HepG2 (cell line): ENCODE data around the gene CORO1C. TPM values are rescaled to one million over a fixed set of nuclear protein-coding genes. Genes with fewer than 3 reads are reported as not detected.

Experiments used
- ATAC-seq: fragments of 200-7000 bp; cut with Tn5 transposase; 3 replicates; pipeline ENCODE4 v1.9.1; 2020; ENCODE audit warnings: mild to moderate bottlenecking, moderate library complexity
- BruUV-seq: library from RNA; stranded (reverse); fragments of 400-500 nt; replicated peaks from 2 replicates; lab custom pipeline; 2021; lab: Mats Ljungman, UMichigan
- CTCF ChIA-PET: fragments of 300-600 bp; formaldehyde crosslinking; extraction: SDS; loops from one replicate; lab custom pipeline; 2021; ENCODE audit warnings: low total read pairs, inconsistent platforms, low intra/inter-chr PET ratio; lab: Yijun Ruan, JAX
- POLR2A ChIA-PET: fragments of 350-600 bp; sonication (Branson Sonifier 250); formaldehyde crosslinking; loops from one replicate; lab custom pipeline; 2020; ENCODE audit warnings: antibody characterized with exemption, inconsistent platforms; lab: Yijun Ruan, JAX
- DNase-seq: peaks from one replicate; pipeline ENCODE4 v3.0.0-alpha.2; 2015; ENCODE audit warnings: low spot score
- FAIRE-seq: peaks from 3 replicates; lab custom pipeline; 2011; peaks lifted over from hg19 to GRCh38; lab: Jason Lieb, UNC
- H2AFZ ChIP-seq: one replicate; pipeline ENCODE4 v1.6.1; 2011; ENCODE audit warnings: low read length, inconsistent platforms
- H3K27ac ChIP-seq: fragments of 300-600 bp; 3 replicates; pipeline ENCODE4 v1.8.0; 2011; ENCODE audit warnings: mixed run types, mild to moderate bottlenecking, mixed read lengths, low read length, inconsistent platforms; ENCODE audit not compliant: insufficient read depth; ENCODE audit errors: extremely low read length
- H3K27me3 ChIP-seq, 2 experiments: fragments of 200-600 bp in 1 of 2; 2 replicates in 1 of 2; 3 replicates in 1 of 2; pipeline versions ENCODE4 v1.6.0 to v1.8.0; 2011; ENCODE audit warnings: low read length in 2 of 2, mild to moderate bottlenecking in 2 of 2, moderate library complexity in 2 of 2, inconsistent platforms in 1 of 2; ENCODE audit not compliant: insufficient read depth in 2 of 2, control insufficient read depth in 1 of 2
- H3K36me3 ChIP-seq, 2 experiments: fragments of 200-600 bp in 1 of 2; replicated peaks in 1 of 2; 2 replicates in 1 of 2; 3 replicates in 1 of 2; pipeline versions ENCODE4 v1.5.1 to v1.8.0; 2011; ENCODE audit warnings: low read length in 2 of 2, inconsistent platforms in 1 of 2; ENCODE audit not compliant: insufficient read depth in 2 of 2, control insufficient read depth in 1 of 2
- H3K4me1 ChIP-seq: 2 replicates; pipeline ENCODE4 v1.5.1; 2012; ENCODE audit warnings: low read length, inconsistent platforms; ENCODE audit not compliant: insufficient read depth
- H3K4me2 ChIP-seq: 2 replicates; pipeline ENCODE4 v1.6.0; 2011; ENCODE audit warnings: low read depth, low read length, inconsistent platforms
- H3K4me3 ChIP-seq, 3 experiments: fragments of 200-600 bp in 1 of 3; sonication (generic), shearing (Covaris generic) in 1 of 3; replicated peaks in 1 of 3; 2 replicates each; pipeline ENCODE4 v1.5.1; 2011 to 2016; ENCODE audit warnings: low read length in 3 of 3, inconsistent platforms in 2 of 3, low read depth in 2 of 3, mild to moderate bottlenecking in 2 of 3, control low read depth in 1 of 3, mixed read lengths in 1 of 3; ENCODE audit not compliant: insufficient read depth in 1 of 3
- H3K79me2 ChIP-seq: one replicate; pipeline ENCODE4 v1.6.1; 2011; ENCODE audit warnings: low read length, inconsistent platforms; ENCODE audit not compliant: insufficient read depth
- H3K9ac ChIP-seq: 2 replicates; pipeline ENCODE4 v1.6.0; 2011; ENCODE audit warnings: mild to moderate bottlenecking, low read depth, low read length, inconsistent platforms; ENCODE audit not compliant: insufficient read depth
- H3K9me3 ChIP-seq: 2 replicates; pipeline ENCODE4 v1.5.1; 2012; ENCODE audit warnings: mild to moderate bottlenecking, low read length
- H4K20me1 ChIP-seq: 2 replicates; pipeline ENCODE4 v1.6.0; 2011; ENCODE audit warnings: inconsistent platforms, mild to moderate bottlenecking, low read length, moderate library complexity; ENCODE audit not compliant: insufficient read depth
- E2F1 ChIP-seq: sonication (generic); formaldehyde crosslinking; IDR thresholded peaks from 2 replicates; pipeline ENCODE4 v1.5.0; 2020; ENCODE audit warnings: missing genetic modification reagents
- HIVEP1 ChIP-seq: sonication (generic); formaldehyde crosslinking; IDR thresholded peaks from 2 replicates; pipeline ENCODE4 v1.4.0; 2020; ENCODE audit warnings: mild to moderate bottlenecking, missing genetic modification reagents
- MXI1 ChIP-seq: IDR thresholded peaks from 3 replicates; pipeline ENCODE4 v1.6.1; 2012; ENCODE audit warnings: low read depth, low read length, inconsistent platforms, borderline replicate concordance
- NFIB ChIP-seq: sonication (generic); formaldehyde crosslinking; IDR thresholded peaks from 2 replicates; pipeline ENCODE4 v1.9.0; 2021; ENCODE audit warnings: missing genetic modification reagents, mild to moderate bottlenecking, borderline replicate concordance
- NFRKB ChIP-seq: fragments of 450-650 bp; IDR thresholded peaks from 2 replicates; pipeline ENCODE4 v1.6.1; 2017
- POLR2A ChIP-seq, 2 experiments: IDR thresholded peaks; 2 replicates each; pipeline ENCODE4 v1.6.1; 2011; ENCODE audit warnings: low read depth in 2 of 2, low read length in 2 of 2, mild to moderate bottlenecking in 1 of 2, moderate library complexity in 1 of 2; ENCODE audit not compliant: insufficient read depth in 1 of 2
- REPIN1 ChIP-seq: sonication (generic); formaldehyde crosslinking; IDR thresholded peaks from 2 replicates; pipeline ENCODE4 v1.8.0; 2022; ENCODE audit warnings: missing genetic modification reagents, low read depth, mild to moderate bottlenecking, borderline replicate concordance
- TGIF2 ChIP-seq: IDR thresholded peaks from 2 replicates; pipeline ENCODE4 v1.6.1; 2016; ENCODE audit warnings: control low read depth, missing compliant biosample characterization
- WIZ ChIP-seq: sonication (generic); formaldehyde crosslinking; IDR thresholded peaks from 2 replicates; pipeline ENCODE4 v1.5.1; 2020; ENCODE audit warnings: mild to moderate bottlenecking, missing genetic modification reagents
- ZKSCAN8 ChIP-seq: IDR thresholded peaks from 2 replicates; pipeline ENCODE4 v1.6.1; 2016; ENCODE audit warnings: borderline replicate concordance, missing genetic modification reagents, missing compliant biosample characterization
- ZNF136 ChIP-seq: sonication (generic); formaldehyde crosslinking; IDR thresholded peaks from 2 replicates; pipeline ENCODE4 v1.8.1; 2022; ENCODE audit warnings: low read depth, mild to moderate bottlenecking, moderate library complexity, missing genetic modification reagents
- ZNF607 ChIP-seq: sonication (generic); formaldehyde crosslinking; IDR thresholded peaks from 2 replicates; pipeline ENCODE4 v1.5.1; 2020; ENCODE audit warnings: missing genetic modification reagents, mild to moderate bottlenecking, borderline replicate concordance
- ZNF687 ChIP-seq: sonication (generic); formaldehyde crosslinking; IDR thresholded peaks from 2 replicates; pipeline ENCODE4 v1.5.1; 2020; ENCODE audit warnings: mild to moderate bottlenecking, missing genetic modification reagents, moderate library complexity
- ZNF772 ChIP-seq: sonication (generic); formaldehyde crosslinking; IDR thresholded peaks from 2 replicates; pipeline ENCODE4 v1.5.0; 2020; ENCODE audit warnings: mild to moderate bottlenecking, missing genetic modification reagents
- ZNF790 ChIP-seq: sonication (generic); formaldehyde crosslinking; IDR thresholded peaks from 2 replicates; pipeline ENCODE4 v1.8.0; 2022; ENCODE audit warnings: missing genetic modification reagents, mild to moderate bottlenecking, borderline replicate concordance
- WGBS: methylation state at CpG from one replicate; pipeline ENCODE4 v1.1.6; 2017; ENCODE audit warnings: low lambda C conversion rate; 5-methylcytosine and 5-hydroxymethylcytosine counted together
- in situ Hi-C: cut with HindIII; loops from 2 replicates; pipeline ENCODE4 v1.10.0; 2017; ENCODE audit warnings: low pct_unique_long_range_greater_than_20kb; ENCODE audit not compliant: extremely low pct_ligation_motif_present
- intact Hi-C: fragments of 100-400 bp; cut with micrococcal nuclease; formaldehyde crosslinking; loops from one replicate; pipeline ENCODE4 v1.10.0; 2022; ENCODE audit not compliant: unreplicated experiment
- polyA plus RNA-seq, 8 experiments: library from polyadenylated mRNA; depleted of rRNA in 3 of 8; stranded (reverse) in 7 of 8; unstranded in 1 of 8; fragments of >200 nt; fragmentation: Illumina TruSeq in 4 of 8; extraction: Trizol in 4 of 8; gene quantifications; 2 replicates each; pipeline versions ENCODE4 v1.2.1 to v1.2.3, GENCODE V29; 2011 to 2016; ENCODE audit warnings: low read depth in 4 of 8, missing spikeins in 1 of 8, mixed read lengths in 1 of 8; ENCODE audit not compliant: insufficient read depth in 1 of 8
- total RNA-seq, 5 experiments: library from RNA; depleted of rRNA; stranded (reverse); fragments of >200 nt; fragmentation: Illumina TruSeq; extraction: Trizol; gene quantifications; 2 replicates each; pipeline ENCODE4 v1.2.3, GENCODE V29; 2016; ENCODE audit warnings: low read depth in 1 of 5
- TF ChIP-seq, protein P1 (sequence below): sonication (generic); formaldehyde crosslinking; IDR thresholded peaks from 2 replicates; pipeline ENCODE4 v1.5.0; 2020; ENCODE audit warnings: missing genetic modification reagents

Gene CORO1C
- total and polyA plus RNA-seq, 2 of the 13 experiments (the other 11 are each of a cell fraction or from before 2014, with no cell fraction given): 73.7 to 131 TPM

GRCh38 chr12:108773798-108774788 is 42.8 kb upstream of the CORO1C start:
- H3K79me2 ChIP-seq: no peaks in the 10 kb centered on the region
- no peaks in the 10 kb centered on the region for H3K36me3 ChIP-seq
- intact Hi-C loops (loop anchor here (5.0 kb wide), 2 partner anchors 42 to 82 kb away; partner anchors contain the start of gene CORO1C), in situ Hi-C loops (no loop called here)
- peak overlapping the region; percentile 98 for H2AFZ ChIP-seq
- H3K9me3 ChIP-seq: no peaks in the 10 kb centered on the region
- H3K4me3 ChIP-seq: peak overlapping the region; percentile 46 to 74 (median 69)
- H3K27me3 ChIP-seq: no peaks in the 10 kb centered on the region
- peak; percentile 96 for FAIRE-seq
- DNase-seq: peak; percentile 96
- peak overlapping the region; percentile 45 for H3K27ac ChIP-seq
- peak overlapping the region; percentile 99 for H3K4me2 ChIP-seq
- peaks cover 66% of the 10 kb centered on the region for H3K4me1 ChIP-seq
- ChIA-PET CTCF (no interaction called here), POLR2A (no interaction called here)
- no peaks in the 10 kb centered on the region for H4K20me1 ChIP-seq
- 14% methylated on average over 9 of the region's 23 CpGs for WGBS
- no TSS peak for BruUV-seq
- ATAC-seq: peak; percentile 92
- peak overlapping the region; percentile 67 for H3K9ac ChIP-seq
- TF ChIP-seq WIZ (no peak; the same call in 1 of the 2 replicates), ZNF772 (0 out of 2 replicates have a peak, but pooled peaks have one; percentile 10), ZNF136 (CRISPR knock-in tag) (no peak), REPIN1 (peak; percentile 48; the same call in 1 of the 2 replicates), HIVEP1 (no peak), ZNF790 (0 out of 2 replicates have a peak, but pooled peaks have one; percentile 36), ZKSCAN8 (no peak; the same call in 1 of the 2 replicates), POLR2A (IDR thresholded peaks at IDR 0.05; ENCODE audit: insufficient read depth in 1 of 2, low read depth in 2 of 2, low read length in 2 of 2) (peak in 1 of 2 experiments; percentile 47; a peak in 1 of 4 replicates), MXI1 (peak; percentile 93; the same call in 2 of the 3 replicates), TGIF2 (CRISPR knock-in tag) (peak; percentile 85), NFRKB (no peak), E2F1 (CRISPR knock-in tag) (no peak), ZNF687 (CRISPR knock-in tag) (peak; percentile 82), ZNF607 (0 out of 2 replicates have a peak, but pooled peaks have one; percentile 31), NFIB (CRISPR knock-in tag) (no peak)
- TF ChIP-seq, protein P1, sequence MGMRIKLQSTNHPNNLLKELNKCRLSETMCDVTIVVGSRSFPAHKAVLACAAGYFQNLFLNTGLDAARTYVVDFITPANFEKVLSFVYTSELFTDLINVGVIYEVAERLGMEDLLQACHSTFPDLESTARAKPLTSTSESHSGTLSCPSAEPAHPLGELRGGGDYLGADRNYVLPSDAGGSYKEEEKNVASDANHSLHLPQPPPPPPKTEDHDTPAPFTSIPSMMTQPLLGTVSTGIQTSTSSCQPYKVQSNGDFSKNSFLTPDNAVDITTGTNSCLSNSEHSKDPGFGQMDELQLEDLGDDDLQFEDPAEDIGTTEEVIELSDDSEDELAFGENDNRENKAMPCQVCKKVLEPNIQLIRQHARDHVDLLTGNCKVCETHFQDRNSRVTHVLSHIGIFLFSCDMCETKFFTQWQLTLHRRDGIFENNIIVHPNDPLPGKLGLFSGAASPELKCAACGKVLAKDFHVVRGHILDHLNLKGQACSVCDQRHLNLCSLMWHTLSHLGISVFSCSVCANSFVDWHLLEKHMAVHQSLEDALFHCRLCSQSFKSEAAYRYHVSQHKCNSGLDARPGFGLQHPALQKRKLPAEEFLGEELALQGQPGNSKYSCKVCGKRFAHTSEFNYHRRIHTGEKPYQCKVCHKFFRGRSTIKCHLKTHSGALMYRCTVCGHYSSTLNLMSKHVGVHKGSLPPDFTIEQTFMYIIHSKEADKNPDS (CRISPR knock-in tag): no peak
